HG03064 (cell line): ENCODE data around the gene RPGRIP1L.

Experiments used
- ATAC-seq: cut with Tn5 transposase; IDR thresholded peaks from one replicate; pipeline ENCODE4 v1.9.1; 2021; ENCODE audit warnings: low read depth; ENCODE audit not compliant: unreplicated experiment

The RPGRIP1L gene

DNA sequence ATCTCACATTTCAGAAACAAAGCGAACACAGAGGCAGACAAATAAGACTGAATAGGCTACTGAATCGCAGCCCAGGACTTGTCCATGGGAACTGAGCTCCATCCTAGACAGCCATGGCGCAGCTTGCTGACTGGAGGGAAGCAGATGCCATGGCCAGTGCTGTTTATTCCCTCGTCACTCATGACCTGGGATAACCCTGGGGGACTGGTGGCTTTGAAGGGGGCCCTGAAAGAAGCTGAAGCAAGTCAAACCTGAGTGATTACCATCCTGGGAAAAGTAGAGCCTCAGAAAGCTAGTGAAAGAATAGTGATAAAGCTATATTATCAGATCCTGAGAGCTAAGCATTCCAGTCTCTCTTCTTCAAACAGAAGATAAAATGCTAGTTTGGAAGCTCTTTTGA lies 94.1 kb downstream of the RPGRIP1L start:
- no peak for ATAC-seq

DNA sequence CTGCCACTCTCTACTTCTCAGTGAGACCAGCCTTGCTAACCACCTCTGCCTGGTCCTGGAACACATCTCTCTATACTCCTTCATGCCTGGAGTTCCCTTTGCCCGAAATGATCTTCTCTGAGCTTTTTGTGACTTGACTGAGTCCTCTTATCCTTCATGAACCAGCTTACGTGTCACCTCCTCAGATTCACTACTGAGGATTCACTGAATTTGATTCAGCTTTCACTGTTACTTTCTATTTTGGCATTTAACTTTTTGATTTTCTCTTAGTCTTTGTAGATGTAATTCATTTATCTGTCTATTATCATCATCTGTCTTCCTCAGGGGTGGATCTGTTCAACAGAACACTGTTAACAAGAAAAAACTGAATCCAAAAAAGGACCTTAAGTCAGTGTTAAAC lies 95.6 kb downstream of the RPGRIP1L start:
- no peak for ATAC-seq

DNA sequence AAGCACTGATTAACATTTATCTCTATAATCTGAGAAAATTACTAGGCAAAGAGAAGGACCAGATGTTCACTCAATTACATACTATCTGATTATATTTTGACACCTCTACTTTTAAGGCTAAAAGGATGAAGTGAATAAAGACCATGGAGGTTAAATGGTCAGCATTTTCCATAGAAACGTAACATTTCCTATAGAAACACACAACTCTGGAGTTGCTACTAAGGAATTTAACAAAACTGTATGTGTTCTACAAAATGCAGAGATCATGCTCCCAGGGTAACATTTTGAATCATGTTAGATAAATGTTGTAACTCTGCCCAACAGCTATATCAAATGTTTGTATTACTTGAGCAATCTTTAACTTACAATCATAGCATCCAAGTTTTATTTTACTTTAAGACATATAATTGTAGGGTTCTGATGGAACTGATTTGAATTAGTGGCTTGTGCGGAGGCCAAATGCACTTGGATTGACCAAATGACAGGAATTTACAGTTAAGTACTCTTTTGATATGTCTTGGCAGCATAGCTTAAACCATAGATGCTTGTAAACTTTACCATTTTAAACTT lies 97.7 kb downstream of the RPGRIP1L start:
- ATAC-seq, result no peak

DNA sequence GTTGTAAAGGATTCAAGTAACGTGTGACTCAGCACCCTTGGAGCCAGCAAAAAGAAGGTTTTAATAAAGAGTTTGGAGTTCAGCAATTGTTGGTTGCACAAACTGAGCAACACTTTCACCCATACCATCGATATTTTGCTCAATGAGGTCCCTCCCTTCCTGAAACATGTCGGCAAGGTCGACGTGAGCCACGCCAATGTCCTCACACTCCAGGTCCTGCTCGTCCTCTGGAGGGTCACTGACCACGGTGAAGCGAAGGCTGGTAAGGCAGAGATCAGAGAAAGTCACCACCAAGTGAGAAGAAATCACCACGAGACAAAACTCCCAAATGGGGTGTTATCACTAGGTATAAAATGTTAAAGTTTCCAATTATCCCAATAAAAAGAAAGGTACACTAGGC lies 98.3 kb downstream of the RPGRIP1L start:
- ATAC-seq, result no peak

DNA sequence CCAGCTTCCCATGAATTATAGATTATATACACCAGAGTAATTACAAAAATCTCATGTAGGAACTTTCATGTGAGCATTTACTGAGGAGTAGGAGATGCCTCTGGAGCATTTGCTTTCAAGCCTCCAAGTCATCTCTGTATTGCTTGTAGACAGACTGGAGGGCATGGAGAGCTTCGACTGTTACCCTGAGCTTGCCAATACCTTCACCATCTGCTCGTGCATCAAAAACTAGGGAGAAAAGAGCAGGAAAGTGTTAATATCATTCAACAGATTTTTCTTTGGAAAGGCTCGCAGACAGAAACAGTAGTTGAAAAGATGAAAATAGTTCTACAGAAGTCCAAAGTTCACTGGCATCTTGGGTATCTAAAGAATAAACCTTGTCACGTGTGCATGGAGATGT lies 101.7 kb downstream of the RPGRIP1L start:
- ATAC-seq, result no peak

DNA sequence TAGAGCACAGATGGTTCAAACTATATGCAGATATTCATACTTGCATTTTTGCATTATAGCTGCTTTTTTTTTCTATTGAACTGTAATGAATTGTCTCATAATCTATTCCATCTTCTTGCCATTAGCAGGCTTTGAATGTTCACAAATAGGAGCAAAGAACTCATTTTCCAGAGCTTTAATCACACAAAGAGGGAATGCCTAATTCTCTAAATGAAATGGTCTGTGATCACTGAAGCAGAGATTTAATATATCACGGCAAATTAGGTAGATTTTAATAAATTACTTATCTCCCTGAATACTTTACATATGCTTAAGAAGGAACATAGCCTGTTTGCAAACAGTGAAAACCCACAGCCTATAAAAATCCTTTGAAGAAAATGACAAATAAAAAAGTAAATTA lies 103.0 kb downstream of the RPGRIP1L start:
- no peak for ATAC-seq

DNA sequence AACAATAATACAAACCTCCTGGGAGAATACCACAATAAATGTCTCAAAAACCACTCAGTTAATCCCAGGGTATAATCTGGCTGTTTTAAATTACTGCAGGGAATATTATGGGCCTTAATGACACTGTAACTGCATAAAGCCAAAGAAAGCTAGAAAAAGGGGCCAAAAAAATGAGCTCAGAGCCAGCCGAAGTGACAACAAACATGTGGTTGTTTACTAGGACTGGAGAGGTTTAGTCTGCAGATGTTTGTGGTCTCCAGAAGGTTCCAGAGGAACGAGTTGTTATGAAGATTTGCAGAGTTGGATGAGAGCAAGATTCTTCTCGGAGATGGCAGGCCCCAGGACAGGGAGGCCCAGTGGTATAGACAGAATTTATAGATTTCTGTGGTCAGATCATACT lies 103.5 kb downstream of the RPGRIP1L start:
- ATAC-seq, result no peak

DNA sequence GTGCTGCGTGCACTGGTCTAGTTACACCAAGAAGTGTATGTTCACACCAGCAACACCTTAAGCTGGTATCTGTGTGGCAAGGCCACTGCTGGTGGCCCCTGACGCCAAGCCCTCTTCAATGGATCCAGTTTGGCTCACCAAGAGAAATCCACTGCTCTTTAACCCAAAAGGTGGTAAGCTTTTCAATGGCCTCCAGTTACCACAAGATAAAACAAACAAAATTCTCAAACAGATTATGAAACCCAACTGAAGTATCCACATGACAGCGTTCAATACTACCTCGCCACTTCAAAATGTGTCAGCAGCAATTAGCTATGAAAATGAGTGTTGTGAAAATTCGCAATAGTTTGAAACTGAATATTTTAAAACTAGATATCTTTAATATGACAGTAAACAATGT lies 104.1 kb downstream of the RPGRIP1L start:
- no peak for ATAC-seq

DNA sequence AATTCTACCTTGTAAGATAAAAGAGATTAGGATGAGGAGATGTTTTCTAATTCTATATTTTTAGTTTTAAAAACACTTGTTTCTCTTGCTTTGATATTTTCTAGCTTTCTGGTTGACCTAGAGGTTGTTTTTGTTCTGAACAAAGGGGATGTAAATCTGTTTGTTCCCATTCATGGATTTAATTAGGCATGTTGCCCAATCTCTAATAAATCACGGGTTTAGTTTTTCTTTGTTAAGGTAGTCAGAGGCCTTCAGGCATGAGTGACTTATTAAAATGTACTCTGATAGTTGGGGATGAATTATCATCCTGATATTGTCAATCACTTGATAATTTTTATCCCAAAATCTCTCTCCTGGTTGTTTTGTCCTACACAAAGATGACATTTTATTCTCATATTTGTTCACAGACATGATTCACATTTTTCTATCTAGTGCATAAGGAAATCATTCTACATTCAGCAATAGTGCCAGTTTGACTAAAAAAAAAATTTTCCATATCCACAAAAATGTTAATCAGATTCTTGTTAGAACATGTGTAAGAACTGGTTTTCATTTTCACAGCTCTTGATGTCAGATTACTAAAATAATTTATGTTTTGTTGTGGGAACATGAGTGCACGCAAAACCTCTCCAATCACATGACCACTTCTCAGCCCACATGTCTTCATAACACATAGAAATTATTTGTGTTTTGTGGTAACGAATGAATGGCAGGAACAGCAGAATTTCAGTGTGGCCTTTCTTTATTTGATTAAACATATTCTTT lies 105.0 kb downstream of the RPGRIP1L start:
- no peak for ATAC-seq

DNA sequence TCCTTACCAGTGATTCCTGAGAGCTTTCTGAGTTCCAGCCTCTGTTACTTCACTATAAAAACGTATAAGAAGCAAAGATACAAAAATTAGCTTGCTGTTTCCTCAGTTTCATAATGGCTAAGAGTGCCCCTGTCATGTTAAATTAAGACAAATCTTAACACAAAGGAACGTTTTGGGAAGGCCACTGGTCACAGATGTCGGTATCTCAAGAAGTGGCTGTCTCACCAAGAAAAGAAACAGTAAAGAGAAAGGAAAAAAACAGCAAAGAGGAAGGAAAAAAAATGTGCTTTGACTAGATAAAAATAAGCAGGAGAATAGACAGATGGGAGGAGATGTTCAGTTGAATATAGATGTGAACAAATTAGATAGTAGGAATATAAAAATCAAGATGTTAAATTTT lies 105.9 kb downstream of the RPGRIP1L start:
- no peak for ATAC-seq

DNA sequence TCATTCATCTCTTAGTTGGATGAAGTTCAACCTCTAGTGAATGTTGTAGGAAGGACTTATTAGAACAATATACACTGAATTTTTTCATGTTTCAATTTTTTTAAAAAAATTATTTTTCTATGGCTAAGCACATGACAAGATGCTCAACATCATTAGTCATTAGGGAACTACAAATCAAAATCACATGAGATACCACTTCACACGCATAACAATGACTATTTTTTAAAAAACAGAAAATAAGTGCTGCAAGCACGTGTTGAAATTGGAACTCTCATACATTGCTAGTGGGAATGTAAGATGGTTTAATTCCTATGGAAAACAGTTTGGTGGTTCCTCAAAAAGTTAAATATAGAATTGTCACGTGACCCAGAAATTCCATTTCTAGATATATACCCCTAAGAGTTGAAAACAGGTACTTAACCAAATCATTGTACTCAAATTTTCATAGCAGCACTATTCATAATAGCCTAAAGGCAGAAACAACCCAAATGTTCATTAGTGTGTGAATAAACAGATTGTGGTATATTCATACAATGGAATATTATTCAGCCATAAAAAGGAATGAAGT lies 115.5 kb downstream of the RPGRIP1L start:
- no peak for ATAC-seq

DNA sequence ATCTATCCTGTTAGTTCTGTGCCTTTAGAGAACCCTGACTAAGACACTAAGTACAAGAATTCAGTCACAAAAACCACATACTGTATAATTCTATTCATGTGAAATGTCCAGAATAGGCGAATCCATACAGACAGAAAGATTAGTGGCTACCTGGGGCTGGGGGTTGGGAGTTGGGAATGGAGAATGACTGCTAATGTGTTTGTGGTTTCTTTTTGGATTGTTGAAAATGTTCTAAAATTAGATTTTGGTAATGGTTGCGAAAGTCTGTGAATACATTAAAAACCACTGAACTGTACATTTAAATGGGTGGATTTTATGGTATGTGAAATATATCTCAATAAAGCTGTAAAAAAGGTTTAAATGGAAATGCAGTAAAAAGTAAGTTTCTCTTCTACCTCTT lies 120.3 kb downstream of the RPGRIP1L start:
- ATAC-seq, result no peak

DNA sequence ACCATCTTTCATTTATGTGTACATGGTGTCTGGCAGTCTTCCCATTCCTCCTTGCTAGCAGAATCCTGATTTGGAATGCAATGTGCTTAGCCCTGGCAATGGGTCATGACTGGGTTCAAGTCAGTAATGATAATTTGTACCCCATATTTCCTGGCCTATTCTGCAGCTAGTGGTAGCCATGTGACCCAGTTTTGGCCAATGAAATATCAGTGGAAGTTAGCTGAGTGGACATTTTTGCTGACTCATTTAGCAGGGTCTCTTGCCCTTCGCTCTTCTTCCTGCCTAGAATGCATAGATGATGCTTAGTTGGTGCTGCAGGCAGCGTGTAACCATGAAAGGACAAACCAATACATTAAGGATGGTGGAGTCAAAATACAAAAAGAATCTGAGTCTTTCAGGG lies 121.9 kb downstream of the RPGRIP1L start:
- ATAC-seq, result no peak

DNA sequence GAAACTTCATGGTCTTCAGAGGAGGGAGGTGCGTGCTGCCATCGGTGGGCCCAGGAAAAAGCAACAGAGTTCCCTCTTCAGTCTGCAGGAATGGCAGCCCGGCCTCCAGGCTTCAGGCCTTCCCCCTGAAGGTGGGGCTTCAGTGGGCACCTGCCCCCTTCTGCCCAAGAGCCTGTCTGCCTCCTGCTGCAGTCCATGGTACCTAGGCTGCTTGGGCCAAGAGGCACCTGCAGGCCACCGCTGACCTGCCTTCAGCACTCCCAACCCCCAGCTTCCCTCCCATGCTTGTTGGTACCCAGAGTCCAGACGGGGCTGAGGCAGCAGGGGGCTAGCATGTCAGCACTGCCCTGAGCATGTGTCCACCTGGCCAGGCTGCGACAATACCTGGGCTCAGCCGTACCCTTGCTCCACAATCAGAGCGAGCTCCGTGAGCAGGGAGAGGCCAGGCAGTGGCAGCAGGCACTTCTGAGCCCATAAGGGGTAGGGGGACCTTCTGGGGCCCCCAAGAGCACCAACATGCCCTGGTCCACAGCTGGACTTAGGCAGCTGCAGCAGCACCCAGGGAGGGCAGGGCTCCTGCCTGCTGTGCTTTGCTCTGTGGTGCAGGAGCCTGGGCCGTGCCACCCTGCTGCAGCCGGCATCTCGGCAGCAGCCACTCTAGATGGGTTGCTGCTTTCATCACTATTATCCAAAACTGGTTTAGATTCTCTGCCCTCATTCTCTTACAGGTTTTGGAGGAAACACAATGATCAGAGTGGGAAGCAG lies 123.4 kb downstream of the RPGRIP1L start:
- no peak for ATAC-seq

DNA sequence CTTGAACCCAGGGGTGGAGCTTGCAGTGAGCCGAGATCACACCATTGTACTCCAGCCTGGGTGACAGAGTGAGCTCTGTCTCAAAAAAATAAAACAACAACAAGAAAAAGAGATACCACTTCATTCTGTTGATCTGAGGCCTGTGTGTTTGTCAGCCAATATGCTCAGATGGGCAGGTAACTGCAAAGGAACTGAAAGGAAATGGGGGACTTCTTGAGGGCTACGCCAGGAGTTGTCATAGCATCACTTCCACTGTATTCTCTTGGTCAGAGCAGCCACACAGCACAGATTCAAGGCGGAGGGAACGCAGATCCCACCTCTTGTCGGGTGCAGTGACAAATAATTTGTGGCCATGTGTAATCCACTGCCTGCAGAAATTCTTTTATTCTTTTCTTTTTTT lies 126.8 kb downstream of the RPGRIP1L start:
- ATAC-seq, result no peak

DNA sequence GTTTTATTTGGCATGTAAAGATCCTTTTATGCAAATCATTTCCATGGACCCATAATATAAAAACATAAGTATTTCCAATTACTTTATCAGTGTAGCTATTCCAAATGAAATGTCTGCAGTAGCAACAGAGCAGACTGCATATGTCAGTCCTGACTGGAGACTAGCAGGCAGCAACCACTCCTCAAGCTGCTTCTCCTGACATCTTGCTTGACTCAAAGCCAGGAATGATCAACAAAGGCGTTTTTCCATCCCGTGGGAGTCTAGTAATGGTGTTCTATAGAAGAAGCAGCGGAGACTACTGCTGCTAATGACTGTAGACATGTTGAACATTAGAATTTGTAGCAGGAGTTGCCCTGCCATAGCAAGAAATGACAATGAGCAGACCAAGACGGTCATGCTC lies 127.4 kb downstream of the RPGRIP1L start:
- no peak for ATAC-seq

DNA sequence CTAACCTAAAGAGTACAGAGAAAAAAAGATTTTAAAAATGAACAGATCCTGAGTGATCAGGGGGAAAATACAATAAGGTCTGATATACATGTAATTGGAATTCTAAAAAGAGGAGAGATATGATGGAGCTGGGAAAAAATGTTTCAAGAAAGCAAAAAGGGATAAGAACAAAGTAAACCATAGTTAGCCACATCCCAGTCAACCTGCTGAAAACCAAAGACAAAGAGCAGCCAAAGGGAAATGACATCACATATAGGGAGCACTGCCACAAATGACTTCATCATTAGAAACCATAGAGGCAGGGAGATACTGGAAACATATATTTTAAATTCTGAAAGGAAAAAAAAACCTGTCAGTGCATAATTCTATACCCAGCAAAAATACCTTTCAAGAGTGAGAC lies 131.9 kb downstream of the RPGRIP1L start:
- no peak for ATAC-seq

DNA sequence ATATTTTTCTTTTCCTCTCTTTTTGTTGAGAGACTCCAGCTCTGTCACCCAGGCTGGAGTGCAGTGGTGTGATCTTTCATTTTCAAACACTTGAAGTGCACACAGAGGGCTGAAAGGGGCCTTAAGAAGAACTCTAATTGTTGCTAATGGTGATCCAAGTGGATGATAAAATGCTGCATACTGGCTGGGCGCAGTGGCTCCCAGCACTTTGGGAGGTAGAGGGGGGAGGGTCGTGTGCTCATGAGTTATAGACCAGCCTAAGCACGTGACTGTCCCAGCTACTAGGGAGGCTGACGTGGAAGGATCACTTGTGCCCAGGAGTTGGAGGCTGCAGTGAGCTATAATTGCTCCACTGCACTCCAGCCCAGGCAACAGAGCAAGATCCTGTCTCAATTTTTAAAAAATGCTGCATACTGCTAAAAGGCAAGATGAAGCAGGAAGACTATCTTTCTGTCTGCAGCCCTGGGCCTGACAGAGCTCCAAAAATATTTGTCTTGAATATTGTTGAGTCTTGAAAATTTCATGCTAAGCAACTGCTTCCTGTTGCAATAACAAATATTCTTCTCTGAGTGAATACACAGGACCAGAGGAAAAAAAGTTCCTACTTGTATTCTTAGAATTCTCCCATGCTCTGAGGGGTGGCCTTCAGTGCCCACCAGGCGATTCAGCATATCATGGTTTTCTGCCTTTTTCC lies 137.0 kb downstream of the RPGRIP1L start:
- ATAC-seq, result no peak

DNA sequence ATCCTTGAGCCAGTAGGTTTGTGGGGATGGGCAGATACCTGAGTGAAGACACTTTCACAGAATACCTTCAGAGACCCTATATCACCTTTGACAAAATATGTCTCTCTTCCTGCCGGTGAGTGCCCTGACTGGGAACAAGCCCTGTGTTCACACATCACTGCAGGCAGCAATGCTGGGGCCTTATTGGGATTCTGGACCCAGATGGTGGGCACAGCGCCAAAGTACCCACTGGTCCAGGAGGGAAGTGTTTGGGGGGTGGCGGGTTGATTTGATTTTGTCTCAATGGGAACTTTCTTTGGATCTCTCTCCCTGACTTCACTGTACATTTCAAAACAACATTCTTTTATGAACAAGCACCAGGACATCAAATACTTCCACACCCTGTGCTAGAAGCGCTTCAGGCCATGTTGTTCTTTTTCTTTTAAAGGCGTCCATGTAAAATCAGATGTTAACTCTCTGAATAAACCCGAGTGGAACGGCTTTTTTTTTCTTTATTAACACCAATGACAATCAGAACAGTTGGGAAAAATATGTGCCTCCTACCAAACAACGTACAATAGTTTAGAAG lies 138.3 kb downstream of the RPGRIP1L start:
- ATAC-seq, result no peak

DNA sequence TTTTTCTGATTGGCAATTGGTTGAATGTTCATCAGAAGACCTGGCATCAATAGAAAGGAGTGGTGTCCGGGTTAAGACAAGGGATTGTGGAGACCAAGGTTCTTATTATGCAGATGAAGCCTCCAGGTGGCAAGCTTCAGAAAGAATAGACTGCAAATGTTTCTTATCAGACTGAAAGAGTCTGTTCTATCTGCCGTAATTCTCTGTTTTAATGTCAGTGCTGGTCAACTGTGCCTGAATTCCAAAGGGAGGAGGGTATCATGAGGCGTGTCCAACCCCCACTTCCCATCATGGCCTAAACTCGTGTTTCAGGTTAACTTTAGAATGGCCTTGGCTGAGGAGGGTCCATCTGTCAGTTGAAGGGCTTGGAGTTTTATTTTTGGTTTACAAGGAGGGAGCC lies 140.2 kb downstream of the RPGRIP1L start:
- ATAC-seq, result no peak
